KMS-11 (cell line): ENCODE results near the gene CPA3.

Source experiments
- H2AFZ ChIP-seq: fragments of 200-600 bp; sonication (generic); 2 replicates; pipeline ENCODE4 v1.6.1; 2016; ENCODE audit warnings: antibody characterized with exemption, mixed run types, low read depth
- H3K27ac ChIP-seq: fragments of 200-600 bp; sonication (generic); 2 replicates; pipeline ENCODE4 v1.6.1; 2016; ENCODE audit warnings: mild to moderate bottlenecking, mixed run types
- H3K27me3 ChIP-seq: fragments of 200-600 bp; sonication (generic); 2 replicates; pipeline ENCODE4 v1.6.1; 2017; ENCODE audit warnings: mild to moderate bottlenecking, low read depth, mixed run types, moderate library complexity; ENCODE audit not compliant: insufficient read depth
- H3K36me3 ChIP-seq: fragments of 200-600 bp; sonication (generic); 2 replicates; pipeline ENCODE4 v1.6.1; 2017; ENCODE audit warnings: mild to moderate bottlenecking, mixed run types; ENCODE audit not compliant: insufficient read depth
- H3K4me1 ChIP-seq: fragments of 200-600 bp; sonication (generic); 2 replicates; pipeline ENCODE4 v1.6.1; 2016; ENCODE audit warnings: mild to moderate bottlenecking, low read depth, mixed run types; ENCODE audit not compliant: poor library complexity, severe bottlenecking
- H3K4me2 ChIP-seq: fragments of 200-600 bp; sonication (generic); 2 replicates; pipeline ENCODE4 v1.7.0; 2016; ENCODE audit warnings: mild to moderate bottlenecking, mixed run types
- H3K4me3 ChIP-seq: fragments of 200-600 bp; sonication (generic); IDR thresholded peaks from 2 replicates; pipeline ENCODE4 v1.6.1; 2017; ENCODE audit warnings: low read depth, low read length, mixed read lengths; ENCODE audit not compliant: insufficient read depth
- H3K79me2 ChIP-seq: fragments of 200-600 bp; sonication (generic); 2 replicates; pipeline ENCODE4 v1.6.1; 2016; ENCODE audit warnings: low read depth, mixed run types; ENCODE audit not compliant: insufficient read depth
- H3K9ac ChIP-seq: fragments of 200-600 bp; sonication (generic); 2 replicates; pipeline ENCODE4 v1.6.1; 2016; ENCODE audit warnings: mild to moderate bottlenecking, mixed run types
- H4K20me1 ChIP-seq: fragments of 200-600 bp; sonication (generic); 2 replicates; pipeline ENCODE4 v1.6.1; 2016; ENCODE audit warnings: mild to moderate bottlenecking, mixed run types; ENCODE audit not compliant: insufficient read depth
- CTCF ChIP-seq: fragments of 200-600 bp; sonication (generic); conservative IDR thresholded peaks from 2 replicates; pipeline ENCODE4 v1.6.1; 2017; ENCODE audit warnings: low read depth, mild to moderate bottlenecking, antibody characterized with exemption, low read length, moderate library complexity, mixed read lengths

The CPA3 gene

DNA sequence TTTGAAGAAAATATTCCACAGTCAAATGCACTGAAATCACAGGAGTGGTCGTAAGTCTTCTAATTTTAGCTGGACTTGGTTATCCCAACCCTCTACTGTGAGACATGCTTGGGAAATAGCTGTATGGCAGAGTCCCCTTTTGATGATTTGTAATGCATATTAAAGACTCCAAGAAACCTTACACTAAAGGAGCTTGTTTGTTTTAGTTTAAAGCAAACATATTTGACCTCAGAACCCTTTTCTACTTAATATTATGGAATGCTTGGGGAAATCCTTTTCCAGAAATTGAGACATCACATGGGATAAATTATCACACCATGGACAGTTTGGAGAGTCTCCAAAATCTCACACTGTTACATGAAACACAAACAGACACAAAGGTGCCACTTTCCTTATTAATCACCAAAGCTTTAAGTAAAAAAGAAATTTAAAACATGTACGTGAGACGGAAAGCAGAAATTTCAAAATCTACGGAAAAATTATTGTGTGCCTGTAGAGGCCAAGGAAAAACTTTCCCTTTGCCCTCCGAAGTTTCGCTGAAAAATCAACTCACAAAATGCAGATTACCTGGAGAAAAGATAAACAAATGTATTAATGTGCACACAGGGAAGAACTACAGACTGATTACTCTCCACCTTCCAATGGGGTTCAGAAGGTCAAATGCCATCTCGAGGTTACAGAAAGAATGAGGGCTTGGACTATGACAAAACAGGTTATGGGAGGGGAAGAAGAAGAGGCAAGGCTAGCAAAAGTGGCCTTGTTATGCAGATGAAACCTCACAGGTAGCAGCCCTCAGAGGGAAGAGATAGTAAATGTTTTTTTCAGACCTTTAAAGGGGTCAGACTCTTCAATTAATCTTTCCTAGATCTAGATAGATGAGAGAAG, 44.5 kb upstream of the CPA3 start:
- H3K36me3 ChIP-seq: no peaks in the 10 kb centered on the region
- no peaks in the 10 kb centered on the region for H3K4me1 ChIP-seq
- TF ChIP-seq CTCF: no peak
- H3K9ac ChIP-seq: no peak overlapping the region
- no peak overlapping the region for H3K4me2 ChIP-seq
- no peak overlapping the region for H3K4me3 ChIP-seq
- H3K27ac ChIP-seq: no peak overlapping the region
- no peak overlapping the region for H2AFZ ChIP-seq
- H3K79me2 ChIP-seq: no peaks in the 10 kb centered on the region
- H4K20me1 ChIP-seq: no peaks in the 10 kb centered on the region
- H3K27me3 ChIP-seq: no peaks in the 10 kb centered on the region

DNA sequence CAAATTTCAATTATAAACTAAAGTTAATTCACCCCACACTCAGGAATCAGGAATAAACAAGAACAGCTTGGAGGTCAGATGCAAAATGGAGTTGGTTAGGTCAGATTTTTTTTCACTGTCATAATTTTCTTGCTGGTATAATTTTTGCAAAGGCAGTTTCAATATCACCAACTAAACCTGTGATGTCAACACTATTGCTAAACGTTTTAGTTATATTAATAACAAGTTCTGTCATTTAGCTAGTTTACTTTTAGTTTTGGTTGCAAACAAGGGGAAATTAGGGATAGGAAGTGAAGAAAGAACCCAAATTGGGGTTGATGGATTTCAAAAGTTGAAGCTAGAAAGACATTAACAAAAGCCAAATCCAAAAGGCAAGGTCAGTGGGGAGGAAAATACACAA, 42.1 kb upstream of the CPA3 start:
- Histone ChIP-seq H4K20me1 (no peaks in the 10 kb centered on the region), H3K27ac (no peak overlapping the region), H3K27me3 (no peaks in the 10 kb centered on the region), H2AFZ (no peak overlapping the region), H3K4me1 (no peaks in the 10 kb centered on the region), H3K4me3 (no peak overlapping the region), H3K79me2 (no peaks in the 10 kb centered on the region), H3K9ac (no peak overlapping the region), H3K36me3 (no peaks in the 10 kb centered on the region), H3K4me2 (no peak overlapping the region)
- TF ChIP-seq CTCF: no peak

GRCh38 chr3:148825476-148825875, 39.6 kb upstream of the CPA3 start:
- H3K36me3 ChIP-seq: no peaks in the 10 kb centered on the region
- no peaks in the 10 kb centered on the region for H3K79me2 ChIP-seq
- H3K4me3 ChIP-seq: no peak overlapping the region
- H3K27ac ChIP-seq: no peak overlapping the region
- H3K4me2 ChIP-seq: no peak overlapping the region
- no peak overlapping the region for H2AFZ ChIP-seq
- TF ChIP-seq CTCF: no peak
- H3K27me3 ChIP-seq: no peaks in the 10 kb centered on the region
- no peaks in the 10 kb centered on the region for H4K20me1 ChIP-seq
- no peak overlapping the region for H3K9ac ChIP-seq
- H3K4me1 ChIP-seq: no peaks in the 10 kb centered on the region

GRCh38 chr3:148827585-148827984, 37.5 kb upstream of the CPA3 start, which contains the start of gene CPB1:
CPB1 (plus strand) TSS chr3:148827811; CDS start chr3:148827824, 13 bp downstream.
- Histone ChIP-seq H3K79me2 (no peaks in the 10 kb centered on the region), H3K4me1 (no peaks in the 10 kb centered on the region), H3K4me2 (no peak within 1 kb of the TSS), H3K9ac (no peak within 1 kb of the TSS), H3K27ac (no peak within 1 kb of the TSS), H3K4me3 (no peak within 1 kb of the TSS), H3K27me3 (no peaks in the 10 kb centered on the region), H4K20me1 (no peaks in the 10 kb centered on the region), H2AFZ (no peak within 1 kb of the TSS), H3K36me3 (no peaks in the 10 kb centered on the region)
- TF ChIP-seq CTCF: no peak
